HG03135 (cell line): ENCODE measurements around the gene FANCF.

Experiments
- ATAC-seq: cut with Tn5 transposase; IDR thresholded peaks from one replicate; pipeline ENCODE4 v1.9.1; 2021; ENCODE audit warnings: mild to moderate bottlenecking, moderate library complexity; ENCODE audit not compliant: unreplicated experiment

The FANCF gene

GRCh38 chr11:22626573-22627239 is 1.1 kb upstream of the FANCF start:
- no peak for ATAC-seq

GRCh38 chr11:22624742-22625447 is 728 bp downstream of the FANCF start:
- peak; percentile 53 for ATAC-seq

- ATAC-seq, result no peak
Observed at GRCh38 chr11:22617868-22618267, 7.8 kb downstream of the FANCF start.

GRCh38 chr11:22603933-22604332 is 21.7 kb downstream of the FANCF start:
- no peak for ATAC-seq

GRCh38 chr11:22602504-22602903 is 23.1 kb downstream of the FANCF start:
- no peak for ATAC-seq

GRCh38 chr11:22599458-22599857 is 26.2 kb downstream of the FANCF start:
- no peak for ATAC-seq

GRCh38 chr11:22597062-22597461 is 28.6 kb downstream of the FANCF start:
- no peak for ATAC-seq

GRCh38 chr11:22584976-22585375 is 40.6 kb downstream of the FANCF start:
- ATAC-seq, result no peak

- no peak for ATAC-seq
Observed at GRCh38 chr11:22583963-22584492, 41.6 kb downstream of the FANCF start.

GRCh38 chr11:22582151-22582410 is 43.5 kb downstream of the FANCF start:
- ATAC-seq, result no peak

- no peak for ATAC-seq
Observed at GRCh38 chr11:22581354-22582150, 44.1 kb downstream of the FANCF start.

GRCh38 chr11:22577854-22578253 is 47.8 kb downstream of the FANCF start:
- no peak for ATAC-seq
